ENCODE measurements around the gene KCND1. TPM values are rescaled to one million over a fixed set of nuclear protein-coding genes. Genes with fewer than 3 reads are reported as not detected.
A peak's percentile ranks its signal among the peaks of the same experiment; 100 is the strongest.

KCND1 gene
- total RNA-seq, 2 experiments from 2014 or later, result 2.1 to 2.7 TPM

- DNase-seq, result peak; percentile 51
- intact Hi-C loops (cut with micrococcal nuclease), result loop anchor here (1.0 kb wide), 1 partner anchor 71 kb away; the partner anchor contains the start of gene TFE3
- H3K4me1 Mint-ChIP-seq (ENCODE audit: low read depth), result peaks cover 13% of the 10 kb centered on the region
- no peak overlapping the region for H3K27ac Mint-ChIP-seq
- H3K4me3 Mint-ChIP-seq, result peak overlapping the region; percentile 42
- H3K27me3 Mint-ChIP-seq (ENCODE audit: low read depth), result no peaks in the 10 kb centered on the region
- H3K36me3 Mint-ChIP-seq (ENCODE audit: low read depth), result peaks cover 12% of the 10 kb centered on the region
- CTCF ChIA-PET, result interaction anchor here (0.9 to 1.6 kb wide), 5 partner anchors 14 to 234 kb away, joined by 3 to 5 read pairs (median 4); partner anchors contain the start of gene GRIPAP1
- H3K9me3 Mint-ChIP-seq, result no peaks in the 10 kb centered on the region
These were observed 848 bp upstream of the KCND1 start for GRCh38 chrX:48972220-48973164.

- peaks cover 13% of the 10 kb centered on the region for H3K4me1 Mint-ChIP-seq (ENCODE audit: low read depth)
- peaks cover 3% of the 10 kb centered on the region for H3K36me3 Mint-ChIP-seq (ENCODE audit: low read depth)
- no peak overlapping the region for H3K4me3 Mint-ChIP-seq
- intact Hi-C loops (cut with micrococcal nuclease), result no loop called here
- no peaks in the 10 kb centered on the region for H3K27me3 Mint-ChIP-seq (ENCODE audit: low read depth)
- no peak overlapping the region for H3K27ac Mint-ChIP-seq
- H3K9me3 Mint-ChIP-seq, result no peaks in the 10 kb centered on the region
- CTCF ChIA-PET, result no interaction called here
- DNase-seq, result no peak
These were observed 2.2 kb downstream of the KCND1 start for GRCh38 chrX:48969471-48969870.

GRCh38 chrX:48968377-48968776, 3.3 kb downstream of the KCND1 start:
- peaks cover 13% of the 10 kb centered on the region for H3K4me1 Mint-ChIP-seq (ENCODE audit: low read depth)
- H3K27me3 Mint-ChIP-seq (ENCODE audit: low read depth), result no peaks in the 10 kb centered on the region
- H3K9me3 Mint-ChIP-seq, result no peaks in the 10 kb centered on the region
- intact Hi-C loops (cut with micrococcal nuclease), result no loop called here
- no peaks in the 10 kb centered on the region for H3K36me3 Mint-ChIP-seq (ENCODE audit: low read depth)
- H3K4me3 Mint-ChIP-seq, result no peak overlapping the region
- CTCF ChIA-PET, result interaction anchor here (0.8 kb wide), 1 partner anchor 22 kb away, joined by 3 read pairs; no protein-coding TSS in a partner anchor
- DNase-seq, result no peak
- no peak overlapping the region for H3K27ac Mint-ChIP-seq

DNA sequence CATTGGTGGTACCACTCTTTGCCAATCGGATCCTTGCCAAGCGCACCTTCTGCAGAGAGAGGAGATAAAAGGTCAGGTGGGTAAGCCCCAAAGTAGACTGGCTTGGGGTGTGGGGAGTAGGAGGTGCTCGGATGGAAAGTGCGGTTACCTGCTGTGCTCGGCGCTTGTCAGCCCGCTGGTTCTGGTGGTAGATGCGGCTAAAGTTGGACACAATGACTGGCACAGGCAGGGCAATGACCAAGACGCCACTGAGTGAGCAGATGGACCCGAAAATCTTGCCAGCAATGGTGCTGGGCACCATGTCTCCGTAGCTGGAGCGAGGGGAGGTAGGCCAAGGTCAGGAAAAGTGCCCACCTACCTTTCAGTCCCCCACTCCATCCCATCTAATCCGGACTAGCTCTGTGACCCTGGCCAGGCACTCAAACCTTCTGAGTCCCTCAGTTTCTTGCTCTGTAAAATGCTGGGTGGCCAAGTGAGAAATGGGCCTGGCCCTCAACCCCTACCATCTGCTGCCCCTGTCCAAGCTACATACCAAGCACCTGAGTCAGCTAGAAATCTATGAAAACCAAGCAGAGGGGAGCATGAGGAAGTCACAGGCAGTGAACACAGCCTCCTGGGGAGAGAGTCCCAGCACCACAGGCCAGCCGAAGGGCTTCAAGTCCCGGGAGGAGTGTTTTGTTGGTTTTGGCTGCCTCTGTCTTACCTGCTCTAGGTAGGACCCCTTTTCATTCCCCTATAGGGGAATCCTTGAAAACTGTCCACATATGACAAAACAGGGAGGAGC, 4.7 kb downstream of the KCND1 start:
- CTCF ChIA-PET, result no interaction called here
- no peaks in the 10 kb centered on the region for H3K27me3 Mint-ChIP-seq (ENCODE audit: low read depth)
- DNase-seq, result no peak
- H3K27ac Mint-ChIP-seq, result no peak overlapping the region
- H3K36me3 Mint-ChIP-seq (ENCODE audit: low read depth), result no peaks in the 10 kb centered on the region
- no peaks in the 10 kb centered on the region for H3K9me3 Mint-ChIP-seq
- intact Hi-C loops (cut with micrococcal nuclease), result loop anchor here (2.0 kb wide), 1 partner anchor 32 kb away; no protein-coding TSS in a partner anchor
- H3K4me1 Mint-ChIP-seq (ENCODE audit: low read depth), result peaks cover 3% of the 10 kb centered on the region
- H3K4me3 Mint-ChIP-seq, result no peak overlapping the region

- Mint-ChIP-seq H3K4me1 (ENCODE audit: low read depth) (no peaks in the 10 kb centered on the region), H3K27me3 (ENCODE audit: low read depth) (no peaks in the 10 kb centered on the region), H3K36me3 (ENCODE audit: low read depth) (no peaks in the 10 kb centered on the region), H3K27ac (no peak overlapping the region), H3K9me3 (no peaks in the 10 kb centered on the region), H3K4me3 (no peak overlapping the region)
- DNase-seq, result no peak
- CTCF ChIA-PET, result no interaction called here
- intact Hi-C loops (cut with micrococcal nuclease), result loop anchor here (2.0 kb wide), 1 partner anchor 33 kb away; no protein-coding TSS in a partner anchor
These were observed 5.7 kb downstream of the KCND1 start for GRCh38 chrX:48965959-48966358.

- no peaks in the 10 kb centered on the region for H3K27me3 Mint-ChIP-seq (ENCODE audit: low read depth)
- intact Hi-C loops (cut with micrococcal nuclease), result no loop called here
- no peak overlapping the region for H3K27ac Mint-ChIP-seq
These were observed 10.0 kb downstream of the KCND1 start for GRCh38 chrX:48961585-48962091.

GRCh38 chrX:48960291-48960690, 11.4 kb downstream of the KCND1 start:
- peak overlapping the region; percentile 35 for H3K4me3 Mint-ChIP-seq
- no peak for DNase-seq
- intact Hi-C loops (cut with micrococcal nuclease), result no loop called here
- peak overlapping the region; percentile 64 for H3K27ac Mint-ChIP-seq
- H3K4me1 Mint-ChIP-seq (ENCODE audit: low read depth), result peaks cover 25% of the 10 kb centered on the region
- no peaks in the 10 kb centered on the region for H3K27me3 Mint-ChIP-seq (ENCODE audit: low read depth)
- H3K36me3 Mint-ChIP-seq (ENCODE audit: low read depth), result peaks cover 10% of the 10 kb centered on the region
- CTCF ChIA-PET, result no interaction called here
- no peaks in the 10 kb centered on the region for H3K9me3 Mint-ChIP-seq

More at GRCh38 chrX:48961585-48962091, 10.0 kb downstream of the KCND1 start:
- H3K4me1 Mint-ChIP-seq (ENCODE audit: low read depth), result peaks cover 12% of the 10 kb centered on the region
- DNase-seq, result no peak
- H3K9me3 Mint-ChIP-seq, result no peaks in the 10 kb centered on the region
- no peak overlapping the region for H3K4me3 Mint-ChIP-seq
- CTCF ChIA-PET, result no interaction called here
- H3K36me3 Mint-ChIP-seq (ENCODE audit: low read depth), result peaks cover 2% of the 10 kb centered on the region

GRCh38 chrX:48958635-48959094, 13.0 kb downstream of the KCND1 start:
- intact Hi-C loops (cut with micrococcal nuclease), result loop anchor here (1.0 to 5.0 kb wide), 12 partner anchors 21 to 384 kb away; partner anchors contain the start of genes GPKOW, GRIPAP1, HDAC6 and MAGIX

DNA sequence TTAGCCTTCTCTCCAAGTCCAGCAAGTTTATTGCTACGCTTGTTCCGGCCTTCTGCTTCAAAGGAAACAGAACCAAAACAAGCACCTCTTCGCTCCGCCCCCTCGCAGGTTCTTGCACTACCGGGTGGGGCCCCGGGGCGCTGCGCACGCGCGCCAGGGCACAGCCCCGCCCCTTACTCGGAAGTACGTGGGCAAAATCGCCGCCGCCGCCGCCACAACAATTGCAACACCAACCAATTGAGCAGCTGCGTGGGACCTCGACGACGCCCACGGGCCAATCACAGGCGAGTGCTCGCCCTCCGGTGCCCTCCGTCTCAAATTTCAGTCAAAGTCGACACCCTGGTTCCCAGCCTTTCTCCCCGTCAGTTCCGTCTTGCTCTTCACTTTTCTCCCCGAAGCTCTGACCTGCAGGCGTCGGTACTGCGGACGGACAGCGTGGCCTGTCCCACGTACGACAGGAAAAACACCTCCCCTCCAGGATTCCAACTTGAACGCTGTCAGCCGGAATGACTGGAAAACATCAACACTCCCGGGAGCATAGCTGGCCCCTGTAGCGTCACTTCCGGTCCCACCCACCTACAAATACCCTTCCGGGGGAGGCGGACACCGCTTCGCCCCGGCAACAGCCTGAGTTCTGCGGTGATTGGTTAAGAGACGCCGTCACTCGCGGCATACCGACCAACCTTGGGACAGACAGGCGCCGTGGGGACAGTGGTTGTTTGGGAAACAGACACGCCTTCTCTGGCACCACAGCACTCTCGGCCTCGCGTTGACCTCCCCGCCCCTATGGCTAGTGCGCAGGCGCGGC, 13.6 kb downstream of the KCND1 start:
- CTCF ChIA-PET, result interaction anchor here (0.6 to 1.1 kb wide), 3 partner anchors 14 to 245 kb away, joined by 3 to 5 read pairs (median 3); partner anchors contain the start of gene KCND1
- Mint-ChIP-seq H3K27ac (peak overlapping the region; percentile 100), H3K4me1 (ENCODE audit: low read depth) (peaks cover 47% of the 10 kb centered on the region), H3K36me3 (ENCODE audit: low read depth) (peaks cover 13% of the 10 kb centered on the region), H3K9me3 (no peaks in the 10 kb centered on the region), H3K27me3 (ENCODE audit: low read depth) (no peaks in the 10 kb centered on the region), H3K4me3 (peak overlapping the region; percentile 98)
- intact Hi-C loops (cut with micrococcal nuclease), result loop anchor here (1.0 to 5.0 kb wide), 12 partner anchors 21 to 384 kb away; partner anchors contain the start of genes GPKOW, GRIPAP1, HDAC6 and MAGIX
- peak; percentile 96 for DNase-seq

More at GRCh38 chrX:48958635-48959094, 13.0 kb downstream of the KCND1 start:
- Mint-ChIP-seq H3K9me3 (no peaks in the 10 kb centered on the region), H3K27ac (peak overlapping the region; percentile 100), H3K36me3 (ENCODE audit: low read depth) (peaks cover 12% of the 10 kb centered on the region), H3K4me1 (ENCODE audit: low read depth) (peaks cover 40% of the 10 kb centered on the region), H3K27me3 (ENCODE audit: low read depth) (no peaks in the 10 kb centered on the region), H3K4me3 (peak overlapping the region; percentile 98)
- DNase-seq, result peak; percentile 42
- CTCF ChIA-PET, result interaction anchor here (0.6 to 1.1 kb wide), 3 partner anchors 13 to 246 kb away, joined by 3 to 5 read pairs (median 3); partner anchors contain the start of gene KCND1

DNA sequence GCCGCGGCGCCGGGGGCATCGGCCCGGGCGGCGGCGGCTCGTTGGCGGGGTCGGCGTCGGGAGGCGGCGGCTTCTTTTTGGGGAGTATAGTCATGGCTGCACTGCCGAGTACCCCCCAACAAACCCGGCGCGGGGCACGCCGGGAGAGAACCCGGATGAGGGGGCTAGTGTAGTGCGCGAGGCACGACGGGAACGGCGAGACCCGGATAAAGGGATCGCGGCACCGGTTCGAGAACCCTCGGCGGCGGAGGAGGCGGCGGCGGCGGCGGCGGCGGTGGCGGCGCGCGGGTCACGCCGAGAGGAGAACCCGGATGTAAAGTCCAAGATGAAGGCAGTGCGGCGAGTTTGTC, 14.2 kb downstream of the KCND1 start, which contains the start of gene OTUD5:
Gene OTUD5 (minus strand): TSS at position 131 of the 350 bp plus-strand sequence. CDS start 37 bp downstream, at position 94.
- H3K27ac Mint-ChIP-seq, result peak within 1 kb of the TSS; percentile 100
- no peak for DNase-seq
- no peaks in the 10 kb centered on the region for H3K9me3 Mint-ChIP-seq
- H3K36me3 Mint-ChIP-seq (ENCODE audit: low read depth), result peaks cover 13% of the 10 kb centered on the region
- intact Hi-C loops (cut with micrococcal nuclease), result loop anchor here (5.0 kb wide), 1 partner anchor 205 kb away; the partner anchor contains the start of gene MAGIX
- H3K4me3 Mint-ChIP-seq, result peak within 1 kb of the TSS; percentile 98
- H3K27me3 Mint-ChIP-seq (ENCODE audit: low read depth), result no peaks in the 10 kb centered on the region
- H3K4me1 Mint-ChIP-seq (ENCODE audit: low read depth), result peaks cover 53% of the 10 kb centered on the region
- CTCF ChIA-PET, result no interaction called here
